ENCODE data around the gene MYL4. TPM values are rescaled to one million over a fixed set of nuclear protein-coding genes. Genes with fewer than 3 reads are reported as not detected.

The MYL4 gene
- total RNA-seq, 4 donors from 2014 or later = not detected

DNA sequence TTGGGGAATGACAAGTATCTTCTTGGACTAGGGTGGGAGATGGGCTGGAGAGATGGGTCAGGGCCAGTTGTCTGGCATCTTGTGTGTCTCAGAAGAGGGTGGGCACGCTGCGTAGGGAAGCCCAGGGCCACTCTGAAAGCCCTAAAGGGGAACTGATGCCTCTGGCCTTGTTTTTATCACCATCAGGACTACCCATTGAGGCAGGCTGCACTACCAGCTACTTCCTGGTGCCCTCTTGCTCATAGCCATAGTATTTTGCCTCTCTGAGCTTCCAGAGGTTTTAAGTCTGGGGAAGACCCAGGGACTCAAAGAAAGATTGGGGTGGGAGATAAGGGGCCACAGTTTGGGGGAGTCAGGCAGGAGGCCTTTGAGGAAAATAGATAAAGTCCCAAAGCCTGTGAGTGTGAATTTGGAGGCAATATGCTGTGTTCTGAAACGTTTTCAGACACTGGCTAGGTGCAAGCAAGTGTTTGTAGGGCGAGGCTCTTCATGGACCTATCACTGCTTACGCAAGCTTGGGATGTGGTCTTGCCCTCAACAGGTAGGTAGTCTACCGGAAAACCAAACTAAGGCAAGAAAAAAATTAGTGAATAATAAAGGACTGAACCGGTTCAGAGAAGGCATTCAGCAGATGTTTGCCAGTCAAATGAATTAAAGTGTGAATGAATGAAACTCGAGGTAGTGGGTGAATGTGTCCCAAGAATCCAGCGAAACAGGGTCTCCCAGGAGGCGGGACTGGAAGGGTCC, 43.8 kb downstream of the MYL4 start:
- TF ChIP-seq, protein P1, sequence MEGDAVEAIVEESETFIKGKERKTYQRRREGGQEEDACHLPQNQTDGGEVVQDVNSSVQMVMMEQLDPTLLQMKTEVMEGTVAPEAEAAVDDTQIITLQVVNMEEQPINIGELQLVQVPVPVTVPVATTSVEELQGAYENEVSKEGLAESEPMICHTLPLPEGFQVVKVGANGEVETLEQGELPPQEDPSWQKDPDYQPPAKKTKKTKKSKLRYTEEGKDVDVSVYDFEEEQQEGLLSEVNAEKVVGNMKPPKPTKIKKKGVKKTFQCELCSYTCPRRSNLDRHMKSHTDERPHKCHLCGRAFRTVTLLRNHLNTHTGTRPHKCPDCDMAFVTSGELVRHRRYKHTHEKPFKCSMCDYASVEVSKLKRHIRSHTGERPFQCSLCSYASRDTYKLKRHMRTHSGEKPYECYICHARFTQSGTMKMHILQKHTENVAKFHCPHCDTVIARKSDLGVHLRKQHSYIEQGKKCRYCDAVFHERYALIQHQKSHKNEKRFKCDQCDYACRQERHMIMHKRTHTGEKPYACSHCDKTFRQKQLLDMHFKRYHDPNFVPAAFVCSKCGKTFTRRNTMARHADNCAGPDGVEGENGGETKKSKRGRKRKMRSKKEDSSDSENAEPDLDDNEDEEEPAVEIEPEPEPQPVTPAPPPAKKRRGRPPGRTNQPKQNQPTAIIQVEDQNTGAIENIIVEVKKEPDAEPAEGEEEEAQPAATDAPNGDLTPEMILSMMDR (IDR thresholded peaks at IDR 0.05; ENCODE audit: low read depth) = no peak

DNA sequence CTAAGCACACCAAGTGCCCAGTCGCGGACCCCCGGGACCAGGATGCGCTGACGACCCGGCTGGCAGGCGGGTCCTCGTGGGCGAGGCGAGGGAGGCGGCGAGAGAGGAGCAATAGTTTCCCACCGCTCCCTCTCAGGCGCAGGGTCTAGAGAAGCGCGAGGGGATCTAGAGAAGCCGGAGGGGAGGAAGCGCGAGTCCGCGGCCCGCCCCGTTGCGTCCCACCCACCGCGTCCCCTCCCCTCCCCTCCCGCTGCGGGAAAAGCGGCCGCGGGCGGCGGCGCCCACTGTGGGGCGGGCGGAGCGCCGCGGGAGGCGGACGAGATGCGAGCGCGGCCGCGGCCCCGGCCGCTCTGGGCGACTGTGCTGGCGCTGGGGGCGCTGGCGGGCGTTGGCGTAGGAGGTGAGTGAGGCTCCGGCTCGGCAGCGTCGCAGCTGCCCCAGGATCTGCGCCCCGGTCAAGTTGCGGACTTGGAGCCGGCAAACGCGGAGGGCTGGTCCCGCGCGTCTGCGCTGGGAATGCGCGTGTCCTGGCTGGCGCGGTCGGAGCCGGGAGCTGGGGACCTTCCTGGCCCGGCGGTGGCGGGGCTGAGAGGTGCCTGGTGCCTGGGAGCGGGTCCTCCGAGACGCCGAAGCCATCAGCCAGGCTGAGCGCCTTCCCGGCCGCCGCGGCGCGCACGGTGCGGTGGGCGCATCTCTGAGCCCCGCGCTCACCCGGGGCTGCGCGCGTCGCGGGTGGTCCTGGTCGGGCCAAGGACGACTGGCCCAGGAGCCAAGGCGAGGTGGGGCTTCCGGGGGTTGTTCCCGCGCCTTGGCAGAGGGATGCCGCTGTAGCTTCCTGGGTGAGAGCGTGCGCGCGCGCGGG, 44.6 kb downstream of the MYL4 start, which contains the start of gene ITGB3:
Gene ITGB3, plus strand, starts transcription at position 287 of the 862 bp plus-strand sequence. Its CDS starts 35 bp downstream, at position 322.
- TF ChIP-seq, protein P1 (IDR thresholded peaks at IDR 0.05; ENCODE audit: low read depth) = no peak

DNA sequence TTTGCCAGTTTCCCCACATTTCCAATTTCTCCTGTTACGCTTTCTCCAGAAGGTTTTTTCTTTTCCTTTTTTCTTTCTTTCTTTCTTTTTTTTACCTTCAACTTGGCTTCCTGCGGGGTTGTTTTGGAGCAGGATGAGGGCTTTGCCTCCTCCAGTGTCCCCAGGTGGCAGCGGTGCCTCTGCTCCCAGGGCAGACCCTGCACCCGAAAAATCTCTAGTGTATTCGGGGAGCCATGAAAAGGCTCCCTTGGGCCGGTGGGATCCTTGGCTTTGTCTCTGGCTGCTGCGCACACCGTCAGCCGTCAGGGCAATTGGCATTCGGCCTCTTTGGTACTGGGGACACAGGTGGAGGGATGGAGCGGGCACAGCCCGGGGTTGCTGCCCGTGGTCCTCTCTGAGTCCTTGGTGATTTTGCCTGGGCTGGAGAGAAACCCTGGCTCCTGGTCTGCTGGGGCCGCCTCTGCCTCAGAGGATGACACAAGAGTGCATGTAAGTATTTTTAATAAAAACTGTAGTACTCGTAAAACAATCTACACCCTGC, 45.3 kb downstream of the MYL4 start:
- TF ChIP-seq, protein P1 (IDR thresholded peaks at IDR 0.05; ENCODE audit: low read depth) = no peak

DNA sequence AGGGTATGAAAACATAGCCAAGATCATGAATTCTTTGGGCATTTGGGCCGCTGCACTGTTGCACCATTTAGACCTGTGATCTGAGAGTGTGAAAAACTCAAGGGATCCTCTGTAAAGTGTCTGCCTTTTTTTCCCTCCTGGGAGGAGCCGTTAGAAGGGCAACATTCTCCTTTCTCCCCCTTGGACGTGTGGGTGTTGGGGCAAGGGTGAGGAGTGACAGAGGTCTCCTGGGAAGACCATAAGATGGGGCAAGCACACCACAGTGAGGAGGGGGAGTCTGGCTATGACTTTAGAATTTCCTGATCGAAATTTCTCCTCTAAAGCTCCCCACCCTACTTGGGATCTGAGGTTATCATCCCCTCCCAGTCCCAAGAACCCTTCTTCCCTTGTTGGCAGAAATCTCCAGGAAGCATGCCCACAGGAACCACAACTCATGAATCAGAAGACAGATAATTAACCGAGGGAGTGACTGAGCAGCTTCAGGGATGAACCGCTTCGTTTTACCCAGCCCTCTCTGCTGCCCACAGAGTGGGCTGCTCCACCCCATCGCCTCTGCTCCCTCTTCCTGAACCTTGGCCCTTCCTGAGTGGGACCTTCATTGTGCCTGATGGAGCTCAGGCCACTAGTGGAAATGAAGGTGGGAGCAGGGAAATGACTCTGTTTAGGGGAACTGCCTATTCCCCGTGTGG, 48.6 kb downstream of the MYL4 start:
- TF ChIP-seq, protein P1 (IDR thresholded peaks at IDR 0.05; ENCODE audit: low read depth) = no peak

DNA sequence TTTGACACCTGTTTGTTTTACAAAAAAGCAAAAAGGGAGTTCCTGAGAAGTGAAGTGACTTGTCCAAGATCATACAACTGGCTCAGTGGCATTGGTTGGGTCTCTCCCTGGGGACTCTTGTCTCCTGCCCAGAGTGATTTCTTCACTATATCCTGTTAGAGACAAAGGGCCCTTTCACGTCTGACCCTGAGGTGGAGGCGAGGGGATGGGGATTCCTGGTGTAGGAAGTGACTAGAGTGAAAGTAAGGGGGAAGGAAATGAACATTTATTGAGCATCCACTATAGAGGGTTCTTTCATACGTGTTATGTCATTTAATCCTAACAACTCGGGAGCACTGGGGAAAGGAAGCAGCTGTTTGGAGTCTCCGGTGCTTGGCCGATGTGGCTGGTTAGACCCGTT, 53.4 kb downstream of the MYL4 start:
- TF ChIP-seq, protein P1 (IDR thresholded peaks at IDR 0.05; ENCODE audit: low read depth) = no peak

DNA sequence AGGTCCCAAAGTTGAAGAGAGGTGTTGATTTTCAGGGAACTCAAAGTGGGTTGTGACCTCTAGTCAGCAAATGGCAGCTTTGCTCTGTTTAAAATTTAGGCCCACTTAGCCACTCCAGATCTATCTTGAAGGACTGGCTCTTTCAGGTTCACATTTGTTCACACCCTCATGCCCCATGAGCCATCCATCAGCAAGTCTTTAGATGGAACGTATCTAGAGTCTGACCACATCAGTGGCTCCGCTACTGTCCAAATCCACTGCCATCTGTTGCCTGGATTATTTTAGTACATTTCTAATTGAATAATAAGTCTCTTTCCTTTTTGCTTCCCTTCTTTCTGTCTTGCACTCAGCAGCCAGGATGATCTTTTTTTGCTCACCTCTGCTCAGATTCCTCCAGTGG, 55.0 kb downstream of the MYL4 start:
- TF ChIP-seq, protein P1 (IDR thresholded peaks at IDR 0.05; ENCODE audit: low read depth) = no peak

All from subcutaneous adipose tissue (tissue), 4 donors.